ENCODE measurements around the gene HM13.
A peak's percentile ranks its signal among the peaks of the same experiment; 100 is the strongest.
"Not testable (repeated sequence)": the region's sequence is repeated elsewhere in the genome, so short reads cannot be mapped to it uniquely, and the experiment has no call there.

The HM13 gene

GRCh38 chr20:31502884-31503673, 11.2 kb upstream of the HM13 start:
- peak; percentile 69 for DNase-seq

- no peak for DNase-seq
Observed at GRCh38 chr20:31505903-31506302, 8.3 kb upstream of the HM13 start.

- DNase-seq: no peak
Observed at GRCh38 chr20:31508517-31509244, 5.6 kb upstream of the HM13 start.

GRCh38 chr20:31515072-31515774, 981 bp downstream of the HM13 start:
- no peak for DNase-seq

GRCh38 chr20:31515775-31516107, 1.5 kb downstream of the HM13 start:
- no peak for DNase-seq

- DNase-seq: no peak
Observed at GRCh38 chr20:31516166-31516565, 1.9 kb downstream of the HM13 start.

GRCh38 chr20:31516651-31517050, 2.4 kb downstream of the HM13 start:
- DNase-seq: no peak

- peak; percentile 61 for DNase-seq
Observed at GRCh38 chr20:31517373-31517772, 3.1 kb downstream of the HM13 start.

GRCh38 chr20:31521267-31521666, 7.0 kb downstream of the HM13 start:
- DNase-seq: not testable (repeated sequence)

GRCh38 chr20:31522731-31523130, 8.5 kb downstream of the HM13 start:
- no peak for DNase-seq

- DNase-seq: no peak
Observed at GRCh38 chr20:31523361-31524283, 9.4 kb downstream of the HM13 start.

GRCh38 chr20:31527266-31527665, 13.0 kb downstream of the HM13 start:
- no peak for DNase-seq

- no peak for DNase-seq
Observed at GRCh38 chr20:31535298-31535697, 21.1 kb downstream of the HM13 start.

- no peak for DNase-seq
Observed at GRCh38 chr20:31536575-31536974, 22.3 kb downstream of the HM13 start.

- DNase-seq: no peak
Observed at GRCh38 chr20:31537116-31537871, 23.1 kb downstream of the HM13 start.

GRCh38 chr20:31537890-31538289, 23.6 kb downstream of the HM13 start:
- DNase-seq: no peak

- DNase-seq: no peak
Observed at GRCh38 chr20:31538326-31538725, 24.1 kb downstream of the HM13 start.

GRCh38 chr20:31539636-31540035, 25.4 kb downstream of the HM13 start:
- not testable (repeated sequence) for DNase-seq

GRCh38 chr20:31540406-31540805, 26.2 kb downstream of the HM13 start:
- no peak for DNase-seq

GRCh38 chr20:31542201-31542842, 28.1 kb downstream of the HM13 start:
- no peak for DNase-seq

GRCh38 chr20:31542963-31543362, 28.7 kb downstream of the HM13 start:
- DNase-seq: no peak
